Upper lobe of right lung (tissue), 1 donor: ENCODE results near the gene CTRB2. TPM values are rescaled to one million over a fixed set of nuclear protein-coding genes. Genes with fewer than 3 reads are reported as not detected.

Source experiments
- ATAC-seq: fragments of 200-7000 bp; cut with Tn5 transposase; one replicate; pipeline ENCODE4 v1.9.1; 2020; ENCODE audit warnings: mild to moderate bottlenecking, moderate library complexity
- DNase-seq: peaks from one replicate; pipeline ENCODE4 v3.0.0-alpha.2; 2020
- H3K27ac ChIP-seq: fragments of 200-600 bp; one replicate; pipeline ENCODE4 v1.8.0; 2022
- H3K27me3 ChIP-seq: fragments of 200-600 bp; one replicate; pipeline ENCODE4 v1.8.0; 2022; ENCODE audit warnings: mild to moderate bottlenecking
- H3K36me3 ChIP-seq: fragments of 200-600 bp; one replicate; pipeline ENCODE4 v1.8.0; 2022
- H3K4me1 ChIP-seq: fragments of 200-600 bp; one replicate; pipeline ENCODE4 v1.8.0; 2022
- H3K4me3 ChIP-seq: fragments of 200-600 bp; one replicate; pipeline ENCODE4 v1.8.0; 2022; ENCODE audit warnings: mild to moderate bottlenecking
- H3K9me3 ChIP-seq: fragments of 200-600 bp; one replicate; pipeline ENCODE4 v1.8.0; 2022
- CTCF ChIP-seq: fragments of 200-600 bp; IDR thresholded peaks from one replicate; pipeline ENCODE4 v1.8.0; 2022; ENCODE audit warnings: antibody characterized with exemption
- intact Hi-C: fragments of 100-400 bp; cut with DNase I; formaldehyde crosslinking; loops from one replicate; pipeline ENCODE4 v1.11.0; 2022
- total RNA-seq: library from RNA; stranded (reverse); fragmentation: NEBNext Ultra II Directional; extraction: Animal tissue kit (Norgen Biotek cat#: 25700); gene quantifications from one replicate; pipeline ENCODE4 v1.2.1, GENCODE V29; 2021
- donor health status: DM: no; HTN: yes; CAD: no; lungs with severe emphysema.

CTRB2 gene
- total RNA-seq, 1 donor from 2014 or later = 0.78 TPM

GRCh38 chr16:75239542-75240122, 32.7 kb upstream of the CTRB2 start:
- TF ChIP-seq CTCF = no peak
- Histone ChIP-seq H3K27ac (peak overlapping the region; percentile 66), H3K4me1 (peaks cover 34% of the 10 kb centered on the region), H3K4me3 (no peak overlapping the region), H3K27me3 (no peaks in the 10 kb centered on the region), H3K9me3 (no peaks in the 10 kb centered on the region), H3K36me3 (peaks cover 42% of the 10 kb centered on the region)
- intact Hi-C loops = no loop called here
- ATAC-seq = no peak
- peak; percentile 56 for DNase-seq

GRCh38 chr16:75238853-75239541, 32.0 kb upstream of the CTRB2 start:
- TF ChIP-seq CTCF = no peak
- peaks cover 31% of the 10 kb centered on the region for H3K4me1 ChIP-seq
- ATAC-seq = no peak

GRCh38 chr16:75238132-75238852, 31.3 kb upstream of the CTRB2 start:
- TF ChIP-seq CTCF = no peak
- DNase-seq (peak; percentile 79), ATAC-seq (peak; percentile 38)
- intact Hi-C loops = no loop called here
- no peaks in the 10 kb centered on the region for H3K27me3 ChIP-seq
- no peaks in the 10 kb centered on the region for H3K9me3 ChIP-seq
- peak overlapping the region; percentile 66 for H3K27ac ChIP-seq
- peaks cover 24% of the 10 kb centered on the region for H3K4me1 ChIP-seq
- peaks cover 46% of the 10 kb centered on the region for H3K36me3 ChIP-seq
- H3K4me3 ChIP-seq = no peak overlapping the region

More at GRCh38 chr16:75238853-75239541, 32.0 kb upstream of the CTRB2 start:
- no peaks in the 10 kb centered on the region for H3K27me3 ChIP-seq
- H3K9me3 ChIP-seq = no peaks in the 10 kb centered on the region
- no peak for DNase-seq
- H3K27ac ChIP-seq = peak overlapping the region; percentile 66
- H3K36me3 ChIP-seq = peaks cover 42% of the 10 kb centered on the region
- intact Hi-C loops = no loop called here
- no peak overlapping the region for H3K4me3 ChIP-seq

- Histone ChIP-seq H3K9me3 (no peaks in the 10 kb centered on the region), H3K27me3 (no peaks in the 10 kb centered on the region), H3K27ac (peak overlapping the region; percentile 55), H3K4me3 (no peak overlapping the region), H3K4me1 (peaks cover 24% of the 10 kb centered on the region), H3K36me3 (peaks cover 48% of the 10 kb centered on the region)
- ATAC-seq (no peak), DNase-seq (peak; percentile 52)
- TF ChIP-seq CTCF = no peak
- intact Hi-C loops = no loop called here
These were observed 30.6 kb upstream of the CTRB2 start for GRCh38 chr16:75237398-75238131.

- Histone ChIP-seq H3K27ac (no peak overlapping the region), H3K27me3 (no peaks in the 10 kb centered on the region), H3K36me3 (peaks cover 47% of the 10 kb centered on the region), H3K9me3 (no peaks in the 10 kb centered on the region), H3K4me1 (peaks cover 24% of the 10 kb centered on the region), H3K4me3 (no peak overlapping the region)
- no peak for TF ChIP-seq CTCF
- intact Hi-C loops = no loop called here
- DNase-seq = peak; percentile 66
- ATAC-seq = no peak
These were observed 29.9 kb upstream of the CTRB2 start for GRCh38 chr16:75236736-75237397.
